ENCODE results near the gene SERPINA9.

Gene SERPINA9

GRCh38 chr14:94462219-94462551, 13.8 kb downstream of the SERPINA9 start:
- Histone ChIP-seq H3K4me3 (ENCODE audit: low read length in 2 of 2) (no peak overlapping the region), H3K36me3 (ENCODE audit: control insufficient read depth in 2 of 2, insufficient read depth in 2 of 2, low read length in 2 of 2) (no peaks in the 10 kb centered on the region), H3K27ac (ENCODE audit: low read length) (no peak overlapping the region), H3K4me1 (ENCODE audit: control insufficient read depth, insufficient read depth, low read length) (no peaks in the 10 kb centered on the region), H3K9ac (ENCODE audit: low read length in 2 of 2) (no peak overlapping the region), H3K27me3 (ENCODE audit: control insufficient read depth in 1 of 2, insufficient read depth in 2 of 2, low read length in 2 of 2) (no peaks in the 10 kb centered on the region), H3K9me3 (ENCODE audit: control insufficient read depth in 2 of 2, low read length in 2 of 2) (peaks cover 7 to 9% of the 10 kb centered on the region in 2 donors)

DNA sequence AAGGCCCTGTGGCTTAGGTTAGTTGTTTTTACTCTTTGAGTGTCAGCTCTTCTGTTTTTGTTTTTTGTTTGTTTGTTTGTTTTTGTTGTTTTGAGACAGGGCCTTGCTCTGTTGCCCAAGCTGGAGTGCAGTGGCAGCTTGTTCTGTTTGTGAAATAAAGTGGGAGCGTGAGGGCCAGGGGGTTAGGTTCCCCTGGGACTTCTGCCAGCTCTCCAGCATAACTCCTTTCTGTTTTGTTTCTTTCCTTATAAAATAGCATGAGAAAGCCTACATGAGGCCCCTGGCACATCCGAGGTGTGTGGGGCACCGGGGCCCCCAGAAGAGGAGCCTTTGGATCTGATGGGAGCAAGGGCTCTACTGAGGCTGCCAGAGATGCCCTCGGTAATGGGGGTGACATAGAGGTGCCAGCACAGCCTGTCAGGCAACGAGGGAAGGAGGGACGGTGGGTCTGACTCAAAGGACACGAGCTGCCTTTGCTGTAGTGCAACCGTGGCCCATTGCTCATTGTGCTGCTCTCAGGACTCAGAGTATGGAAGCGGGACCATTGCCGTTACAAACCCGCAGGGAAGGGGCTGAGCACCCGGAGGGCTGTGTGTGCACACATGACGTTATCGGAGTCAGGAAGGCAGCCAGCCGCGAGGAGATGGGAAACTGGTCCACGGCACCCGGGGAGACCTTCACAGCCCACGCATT, 14.3 kb downstream of the SERPINA9 start:
- Histone ChIP-seq H3K9ac (ENCODE audit: low read length in 2 of 2) (no peak overlapping the region), H3K36me3 (ENCODE audit: control insufficient read depth in 2 of 2, insufficient read depth in 2 of 2, low read length in 2 of 2) (no peaks in the 10 kb centered on the region), H3K4me1 (ENCODE audit: control insufficient read depth, insufficient read depth, low read length) (no peaks in the 10 kb centered on the region), H3K4me3 (ENCODE audit: low read length in 2 of 2) (no peak overlapping the region), H3K27ac (ENCODE audit: low read length) (no peak overlapping the region), H3K27me3 (ENCODE audit: control insufficient read depth in 1 of 2, insufficient read depth in 2 of 2, low read length in 2 of 2) (no peaks in the 10 kb centered on the region), H3K9me3 (ENCODE audit: control insufficient read depth in 2 of 2, low read length in 2 of 2) (peaks cover 7 to 9% of the 10 kb centered on the region in 2 donors)

- Histone ChIP-seq H3K9ac (ENCODE audit: low read length in 2 of 2) (no peak overlapping the region), H3K36me3 (ENCODE audit: control insufficient read depth in 2 of 2, insufficient read depth in 2 of 2, low read length in 2 of 2) (no peaks in the 10 kb centered on the region), H3K27ac (ENCODE audit: low read length) (no peak overlapping the region), H3K4me3 (ENCODE audit: low read length in 2 of 2) (no peak overlapping the region), H3K4me1 (ENCODE audit: control insufficient read depth, insufficient read depth, low read length) (no peaks in the 10 kb centered on the region), H3K9me3 (ENCODE audit: control insufficient read depth in 2 of 2, low read length in 2 of 2) (peaks cover 7 to 9% of the 10 kb centered on the region in 2 donors), H3K27me3 (ENCODE audit: control insufficient read depth in 1 of 2, insufficient read depth in 2 of 2, low read length in 2 of 2) (no peaks in the 10 kb centered on the region)
These were observed 15.2 kb downstream of the SERPINA9 start for GRCh38 chr14:94460631-94461416.

GRCh38 chr14:94458558-94459205, 17.3 kb downstream of the SERPINA9 start:
- Histone ChIP-seq H3K27me3 (ENCODE audit: control insufficient read depth in 1 of 2, insufficient read depth in 2 of 2, low read length in 2 of 2) (no peaks in the 10 kb centered on the region), H3K27ac (ENCODE audit: low read length) (no peak overlapping the region), H3K9ac (ENCODE audit: low read length in 2 of 2) (no peak overlapping the region), H3K9me3 (ENCODE audit: control insufficient read depth in 2 of 2, low read length in 2 of 2) (peaks cover 0 to 4% of the 10 kb centered on the region in 2 donors), H3K36me3 (ENCODE audit: control insufficient read depth in 2 of 2, insufficient read depth in 2 of 2, low read length in 2 of 2) (no peaks in the 10 kb centered on the region), H3K4me3 (ENCODE audit: low read length in 2 of 2) (no peak overlapping the region), H3K4me1 (ENCODE audit: control insufficient read depth, insufficient read depth, low read length) (no peaks in the 10 kb centered on the region)

- H3K27ac ChIP-seq (ENCODE audit: low read length) = no peak overlapping the region
- H3K4me1 ChIP-seq (ENCODE audit: control insufficient read depth, insufficient read depth, low read length) = no peaks in the 10 kb centered on the region
- no peaks in the 10 kb centered on the region for H3K27me3 ChIP-seq (ENCODE audit: control insufficient read depth in 1 of 2, insufficient read depth in 2 of 2, low read length in 2 of 2)
- H3K9me3 ChIP-seq (ENCODE audit: control insufficient read depth in 2 of 2, low read length in 2 of 2) = peaks cover 0 to 4% of the 10 kb centered on the region in 2 donors
- no peaks in the 10 kb centered on the region for H3K36me3 ChIP-seq (ENCODE audit: control insufficient read depth in 2 of 2, insufficient read depth in 2 of 2, low read length in 2 of 2)
- no peak overlapping the region for H3K9ac ChIP-seq (ENCODE audit: low read length in 2 of 2)
- H3K4me3 ChIP-seq (ENCODE audit: low read length in 2 of 2) = no peak overlapping the region
These were observed 17.9 kb downstream of the SERPINA9 start for GRCh38 chr14:94458096-94458495.

GRCh38 chr14:94455928-94456327, 20.1 kb downstream of the SERPINA9 start:
- H3K4me1 ChIP-seq (ENCODE audit: control insufficient read depth, insufficient read depth, low read length) = no peaks in the 10 kb centered on the region
- H3K36me3 ChIP-seq (ENCODE audit: control insufficient read depth in 2 of 2, insufficient read depth in 2 of 2, low read length in 2 of 2) = no peaks in the 10 kb centered on the region
- peaks cover 0 to 4% of the 10 kb centered on the region in 2 donors for H3K9me3 ChIP-seq (ENCODE audit: control insufficient read depth in 2 of 2, low read length in 2 of 2)
- H3K4me3 ChIP-seq (ENCODE audit: low read length in 2 of 2) = no peak overlapping the region
- H3K9ac ChIP-seq (ENCODE audit: low read length in 2 of 2) = no peak overlapping the region
- no peaks in the 10 kb centered on the region for H3K27me3 ChIP-seq (ENCODE audit: control insufficient read depth in 1 of 2, insufficient read depth in 2 of 2, low read length in 2 of 2)
- H3K27ac ChIP-seq (ENCODE audit: low read length) = no peak overlapping the region

DNA sequence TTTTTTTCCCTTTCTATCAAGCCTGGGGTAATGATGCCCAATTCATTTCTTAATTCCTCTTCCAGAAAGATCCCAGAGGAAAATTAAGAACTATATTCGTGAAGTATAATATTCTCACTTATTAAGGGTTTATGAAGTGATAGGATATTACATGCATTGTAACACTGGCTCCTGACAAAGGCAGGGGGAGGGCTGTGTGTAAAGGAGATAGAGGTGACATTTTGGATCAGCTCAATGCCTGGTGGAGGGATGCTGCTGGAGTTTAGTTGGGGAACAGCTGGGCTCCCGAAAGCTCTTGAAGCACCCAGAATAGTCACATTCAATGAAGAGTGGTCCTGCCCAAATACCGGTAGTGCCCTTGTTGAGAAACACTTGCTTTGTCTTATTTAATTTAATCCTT, 24.2 kb downstream of the SERPINA9 start:
- peaks cover 0 to 2% of the 10 kb centered on the region in 2 donors for H3K27me3 ChIP-seq (ENCODE audit: control insufficient read depth in 1 of 2, insufficient read depth in 2 of 2, low read length in 2 of 2)
- no peaks in the 10 kb centered on the region for H3K4me1 ChIP-seq (ENCODE audit: control insufficient read depth, insufficient read depth, low read length)
- H3K9me3 ChIP-seq (ENCODE audit: control insufficient read depth in 2 of 2, low read length in 2 of 2) = no peaks in the 10 kb centered on the region
- H3K9ac ChIP-seq (ENCODE audit: low read length in 2 of 2) = no peak overlapping the region
- no peak overlapping the region for H3K4me3 ChIP-seq (ENCODE audit: low read length in 2 of 2)
- no peak overlapping the region for H3K27ac ChIP-seq (ENCODE audit: low read length)
- H3K36me3 ChIP-seq (ENCODE audit: control insufficient read depth in 2 of 2, insufficient read depth in 2 of 2, low read length in 2 of 2) = no peaks in the 10 kb centered on the region

DNA sequence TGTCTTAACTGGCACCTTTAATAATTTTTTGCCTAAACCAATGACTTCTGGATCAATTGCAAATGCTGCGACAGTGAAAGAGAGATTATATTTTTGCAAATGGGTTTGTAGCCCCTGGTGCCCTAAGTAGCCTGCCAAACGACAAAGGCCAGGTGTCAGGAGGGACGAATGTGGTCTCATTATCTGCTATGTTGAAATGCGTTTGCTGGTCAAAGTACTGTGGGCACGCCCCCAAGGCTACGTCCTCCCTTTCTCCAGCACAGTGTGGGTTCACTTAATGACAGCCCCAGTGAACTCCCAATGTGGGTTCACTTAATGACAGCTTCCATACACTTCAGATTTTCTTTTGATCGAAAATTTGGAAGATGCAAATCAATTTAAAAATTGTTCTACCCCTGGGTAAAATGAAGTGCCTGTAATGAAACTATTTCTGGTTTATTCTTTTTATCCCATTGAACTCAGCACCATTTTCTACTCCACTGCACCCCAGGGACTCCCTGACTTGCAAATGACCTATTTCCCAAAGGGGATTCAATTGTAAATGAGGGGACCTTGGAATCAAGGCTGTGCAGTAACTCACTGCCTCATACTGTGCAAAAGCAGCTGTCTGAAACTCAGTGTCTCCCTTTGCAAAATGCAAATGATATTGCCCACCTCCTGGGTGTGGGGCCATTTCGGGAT, 24.8 kb downstream of the SERPINA9 start:
- no peak overlapping the region for H3K27ac ChIP-seq (ENCODE audit: low read length)
- H3K4me3 ChIP-seq (ENCODE audit: low read length in 2 of 2) = no peak overlapping the region

DNA sequence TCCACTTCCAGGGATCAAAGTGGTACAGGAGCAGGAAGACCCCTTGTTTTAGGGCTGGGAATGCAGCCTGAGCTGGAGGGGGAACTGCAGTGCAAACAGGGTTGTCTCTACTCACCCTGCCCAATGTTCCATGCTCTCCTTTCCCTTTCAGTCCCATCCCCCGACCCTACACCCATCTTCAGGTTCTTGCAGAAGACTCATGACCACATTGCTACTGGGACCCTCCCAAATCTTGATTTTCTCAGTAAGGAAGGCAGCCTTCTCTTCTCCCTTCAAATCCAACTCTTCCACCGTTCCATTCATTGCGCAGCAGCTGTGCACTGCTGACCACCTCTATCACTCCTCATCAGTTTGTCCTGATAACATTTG, 25.3 kb downstream of the SERPINA9 start:
- Histone ChIP-seq H3K27me3 (ENCODE audit: control insufficient read depth in 1 of 2, insufficient read depth in 2 of 2, low read length in 2 of 2) (peaks cover 0 to 2% of the 10 kb centered on the region in 2 donors), H3K4me1 (ENCODE audit: control insufficient read depth, insufficient read depth, low read length) (no peaks in the 10 kb centered on the region), H3K4me3 (ENCODE audit: low read length in 2 of 2) (no peak overlapping the region), H3K27ac (ENCODE audit: low read length) (no peak overlapping the region), H3K9me3 (ENCODE audit: control insufficient read depth in 2 of 2, low read length in 2 of 2) (no peaks in the 10 kb centered on the region), H3K9ac (ENCODE audit: low read length in 2 of 2) (no peak overlapping the region), H3K36me3 (ENCODE audit: control insufficient read depth in 2 of 2, insufficient read depth in 2 of 2, low read length in 2 of 2) (no peaks in the 10 kb centered on the region)

More for the DNA sequence above, 24.8 kb downstream of the SERPINA9 start:
- Histone ChIP-seq H3K9me3 (ENCODE audit: control insufficient read depth in 2 of 2, low read length in 2 of 2) (no peaks in the 10 kb centered on the region), H3K27me3 (ENCODE audit: control insufficient read depth in 1 of 2, insufficient read depth in 2 of 2, low read length in 2 of 2) (peaks cover 0 to 2% of the 10 kb centered on the region in 2 donors), H3K36me3 (ENCODE audit: control insufficient read depth in 2 of 2, insufficient read depth in 2 of 2, low read length in 2 of 2) (no peaks in the 10 kb centered on the region), H3K9ac (ENCODE audit: low read length in 2 of 2) (no peak overlapping the region), H3K4me1 (ENCODE audit: control insufficient read depth, insufficient read depth, low read length) (no peaks in the 10 kb centered on the region)

GRCh38 chr14:94449930-94450329, 26.1 kb downstream of the SERPINA9 start:
- H3K4me3 ChIP-seq (ENCODE audit: low read length in 2 of 2) = no peak overlapping the region
- no peaks in the 10 kb centered on the region for H3K36me3 ChIP-seq (ENCODE audit: control insufficient read depth in 2 of 2, insufficient read depth in 2 of 2, low read length in 2 of 2)
- no peaks in the 10 kb centered on the region for H3K9me3 ChIP-seq (ENCODE audit: control insufficient read depth in 2 of 2, low read length in 2 of 2)
- no peak overlapping the region for H3K27ac ChIP-seq (ENCODE audit: low read length)
- peaks cover 0 to 2% of the 10 kb centered on the region in 2 donors for H3K27me3 ChIP-seq (ENCODE audit: control insufficient read depth in 1 of 2, insufficient read depth in 2 of 2, low read length in 2 of 2)
- no peaks in the 10 kb centered on the region for H3K4me1 ChIP-seq (ENCODE audit: control insufficient read depth, insufficient read depth, low read length)
- no peak overlapping the region for H3K9ac ChIP-seq (ENCODE audit: low read length in 2 of 2)

All from stomach smooth muscle (tissue), 2 donors.